DND-41 (cell line): ENCODE data around the gene NARF.

Experiments used
- EZH2 ChIP-seq: IDR thresholded peaks from 3 replicates; pipeline ENCODE4 v1.6.1; 2012; ENCODE audit warnings: borderline replicate concordance, low read depth, mild to moderate bottlenecking, moderate library complexity, low read length, inconsistent platforms; ENCODE audit not compliant: severe bottlenecking
- TF ChIP-seq, protein P1 (sequence below): IDR thresholded peaks from 2 replicates; pipeline ENCODE4 v1.5.1; 2012; ENCODE audit warnings: borderline replicate concordance, low read length, moderate library complexity, mild to moderate bottlenecking; ENCODE audit not compliant: poor library complexity, severe bottlenecking; ENCODE audit errors: extremely low read depth

DNA sequence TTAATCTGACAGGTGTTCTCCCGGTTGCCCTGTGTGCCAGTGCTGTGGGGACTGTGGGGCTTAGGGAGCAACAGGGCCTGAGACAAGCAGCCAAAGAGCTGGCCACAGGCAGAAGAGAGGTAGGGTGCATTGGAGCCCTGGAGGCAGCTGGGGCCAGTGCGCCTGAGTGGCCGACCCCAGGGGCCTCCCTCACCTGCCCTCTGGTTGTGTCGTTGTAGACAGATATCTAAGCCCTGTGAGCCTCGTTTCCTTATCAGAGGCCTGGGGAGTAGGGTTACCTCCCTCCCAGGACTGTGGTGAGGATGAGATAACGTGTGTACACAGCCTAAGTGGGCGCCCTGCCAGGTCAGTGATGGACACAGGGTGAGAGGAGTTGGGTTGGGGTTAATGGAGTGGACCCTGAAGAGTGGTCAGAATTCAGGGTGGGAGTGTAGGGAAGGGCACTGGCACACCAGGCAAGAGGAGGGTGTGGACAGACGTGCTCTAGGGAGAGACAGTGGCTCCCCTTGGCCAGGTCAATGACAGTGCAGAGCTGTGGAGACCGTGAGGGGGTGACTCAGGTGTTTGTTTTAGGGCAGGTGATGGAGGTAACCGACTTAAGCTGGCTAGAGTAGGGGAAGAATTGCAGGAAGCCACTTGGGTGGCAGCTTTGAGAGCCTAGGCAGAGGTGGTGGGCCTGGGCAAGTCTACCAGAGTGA, 3.4 kb downstream of the NARF start:
- TF ChIP-seq EZH2, result no peak
- TF ChIP-seq, protein P1, sequence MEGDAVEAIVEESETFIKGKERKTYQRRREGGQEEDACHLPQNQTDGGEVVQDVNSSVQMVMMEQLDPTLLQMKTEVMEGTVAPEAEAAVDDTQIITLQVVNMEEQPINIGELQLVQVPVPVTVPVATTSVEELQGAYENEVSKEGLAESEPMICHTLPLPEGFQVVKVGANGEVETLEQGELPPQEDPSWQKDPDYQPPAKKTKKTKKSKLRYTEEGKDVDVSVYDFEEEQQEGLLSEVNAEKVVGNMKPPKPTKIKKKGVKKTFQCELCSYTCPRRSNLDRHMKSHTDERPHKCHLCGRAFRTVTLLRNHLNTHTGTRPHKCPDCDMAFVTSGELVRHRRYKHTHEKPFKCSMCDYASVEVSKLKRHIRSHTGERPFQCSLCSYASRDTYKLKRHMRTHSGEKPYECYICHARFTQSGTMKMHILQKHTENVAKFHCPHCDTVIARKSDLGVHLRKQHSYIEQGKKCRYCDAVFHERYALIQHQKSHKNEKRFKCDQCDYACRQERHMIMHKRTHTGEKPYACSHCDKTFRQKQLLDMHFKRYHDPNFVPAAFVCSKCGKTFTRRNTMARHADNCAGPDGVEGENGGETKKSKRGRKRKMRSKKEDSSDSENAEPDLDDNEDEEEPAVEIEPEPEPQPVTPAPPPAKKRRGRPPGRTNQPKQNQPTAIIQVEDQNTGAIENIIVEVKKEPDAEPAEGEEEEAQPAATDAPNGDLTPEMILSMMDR, result no peak
